Stimulated activated CD4-positive, alpha-beta T cell treated with anti-CD3 and anti-CD28 coated beads, Interleukin-4, amount 100 ng/mL, for 1 hour (primary cell): ENCODE measurements around the gene PPEF1.
"Not testable (repeated sequence)": the region's sequence is repeated elsewhere in the genome, so short reads cannot be mapped to it uniquely, and the experiment has no call there.

Source experiments
- DNase-seq: peaks from one replicate; pipeline ENCODE4 v3.0.0-alpha.2; 2020

PPEF1 gene

DNA sequence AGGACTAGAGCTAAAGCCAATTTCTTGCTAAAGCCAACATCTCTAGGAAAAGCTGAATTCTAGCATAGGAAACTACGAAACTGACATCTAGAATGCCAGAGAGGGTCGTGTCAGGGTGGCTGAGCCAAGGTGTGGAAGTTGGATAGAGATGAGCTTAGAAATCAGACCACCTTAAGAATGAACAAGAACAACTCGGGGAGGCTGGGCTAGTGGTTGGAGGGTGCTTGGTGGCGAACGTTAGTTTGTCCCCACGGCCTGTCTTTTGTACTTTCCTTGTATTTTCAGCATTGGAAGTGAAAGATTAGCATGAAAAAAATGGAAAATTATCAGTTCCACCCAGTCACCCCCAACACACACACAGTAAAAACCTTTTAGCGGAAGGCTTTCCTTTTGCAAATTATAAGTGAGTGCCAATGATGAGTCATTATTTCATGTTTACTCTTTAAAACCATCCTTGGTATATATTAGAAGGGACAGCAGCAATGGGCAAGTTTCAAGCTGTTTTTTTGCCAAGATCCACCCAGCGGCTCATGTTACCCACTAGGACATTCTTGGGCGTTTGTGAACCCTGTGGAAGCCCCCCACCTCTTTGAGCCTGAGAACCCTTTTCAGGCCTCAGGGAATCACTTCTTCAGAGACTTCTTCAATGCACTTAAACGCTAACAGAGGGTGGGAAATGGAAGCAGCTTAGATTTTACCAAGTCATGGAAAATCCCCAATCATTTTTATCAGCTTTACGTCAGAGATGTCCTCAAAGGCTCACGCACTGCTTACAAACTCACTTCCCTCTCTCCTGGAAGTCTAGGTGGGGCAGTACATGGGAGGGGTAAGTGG, 4.9 kb upstream of the PPEF1 start:
- DNase-seq = no peak

DNA sequence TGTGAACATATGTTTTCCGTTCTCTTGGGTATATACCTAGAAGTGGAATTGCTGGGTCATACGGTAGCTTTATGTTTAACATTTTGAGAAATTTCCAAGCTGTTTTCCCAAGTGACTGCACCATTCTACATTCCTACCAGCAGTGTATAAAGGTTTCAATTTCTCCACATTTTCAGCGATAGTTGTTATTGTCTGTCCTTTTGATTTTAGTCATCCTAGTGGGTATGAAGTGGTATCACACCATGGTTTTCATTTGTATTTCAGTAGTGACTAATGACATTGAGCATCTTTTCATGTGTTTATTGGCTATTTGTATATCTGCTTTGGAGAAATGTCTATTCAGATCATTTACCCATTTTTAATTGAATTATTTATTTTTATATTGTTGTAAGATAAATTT, 2.4 kb downstream of the PPEF1 start:
- DNase-seq = no peak

DNA sequence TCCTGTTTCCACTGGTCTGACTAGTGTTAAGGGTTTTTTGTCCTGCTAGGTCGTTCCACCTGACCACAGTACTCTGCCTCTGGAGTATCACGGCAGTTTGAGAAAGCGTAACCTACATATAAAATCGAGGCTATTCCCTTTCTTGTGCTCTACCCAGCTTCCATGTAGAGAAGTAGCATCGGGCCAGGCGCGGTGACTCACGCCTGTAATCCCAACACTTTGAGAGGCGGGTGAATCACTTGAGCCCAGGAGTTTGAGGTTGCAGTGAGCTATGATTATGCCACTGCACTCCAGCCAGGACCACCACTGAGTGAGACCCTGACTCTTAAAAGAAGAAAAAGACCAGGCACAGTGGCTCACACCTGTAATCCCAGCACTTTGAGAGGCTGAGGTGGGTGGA, 7.5 kb downstream of the PPEF1 start:
- no peak for DNase-seq

DNA sequence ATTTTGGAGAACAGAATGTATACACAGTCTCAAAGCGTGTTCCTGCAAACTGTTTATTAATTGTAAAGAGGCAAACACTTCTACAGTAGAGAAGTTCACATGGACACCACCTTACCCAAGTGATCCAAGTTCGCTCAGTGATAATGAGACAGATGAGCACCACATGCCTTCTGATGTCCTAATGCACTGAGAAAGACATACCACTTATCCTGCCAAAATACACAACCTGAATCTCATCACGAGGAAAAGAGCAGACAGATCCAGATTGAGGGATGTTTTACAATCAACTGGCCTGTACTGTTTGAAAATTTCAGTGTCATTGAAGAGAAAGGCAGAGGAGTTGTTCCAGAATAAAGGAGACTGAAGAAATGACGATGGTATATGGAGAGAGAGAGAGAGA, 12.4 kb downstream of the PPEF1 start:
- no peak for DNase-seq

DNA sequence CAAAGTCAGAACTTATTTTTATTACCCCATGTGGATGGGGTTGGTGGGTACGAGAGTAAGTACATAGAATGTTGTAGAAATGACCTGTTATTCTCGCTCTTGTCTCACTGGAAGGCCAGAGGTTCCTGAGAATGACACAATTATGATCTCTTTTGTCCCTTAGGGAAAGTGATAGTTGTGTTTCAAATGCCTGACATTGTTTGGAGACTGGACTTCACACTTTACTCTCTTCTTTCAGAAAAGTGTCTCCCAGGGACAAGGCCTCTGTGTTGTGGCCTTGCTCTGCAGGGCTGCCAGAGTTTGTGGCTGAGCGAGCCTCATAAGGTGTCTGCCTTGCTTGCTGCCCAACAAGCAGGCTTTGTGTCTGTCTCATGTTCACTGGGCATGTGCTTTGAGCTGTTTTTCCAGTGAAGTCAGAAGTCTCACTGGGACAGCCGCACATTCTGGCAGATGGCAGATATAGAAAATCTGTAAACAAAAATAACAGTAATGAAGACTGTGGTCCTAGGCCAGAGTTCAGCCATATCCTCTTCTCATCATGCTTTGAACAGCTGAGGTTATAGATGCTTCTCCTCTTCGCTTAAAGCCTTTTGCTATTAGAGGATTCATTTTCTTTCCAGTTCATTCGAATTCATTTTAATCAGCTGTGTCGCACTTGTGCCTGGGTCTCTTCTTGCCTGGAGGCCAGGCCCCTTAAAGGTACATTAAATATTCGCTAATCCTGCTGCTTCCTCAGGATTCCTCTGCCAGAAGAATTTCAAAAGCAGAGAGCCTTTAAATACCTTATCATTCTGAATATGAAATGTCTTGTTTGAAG, 14.4 kb downstream of the PPEF1 start:
- no peak for DNase-seq

DNA sequence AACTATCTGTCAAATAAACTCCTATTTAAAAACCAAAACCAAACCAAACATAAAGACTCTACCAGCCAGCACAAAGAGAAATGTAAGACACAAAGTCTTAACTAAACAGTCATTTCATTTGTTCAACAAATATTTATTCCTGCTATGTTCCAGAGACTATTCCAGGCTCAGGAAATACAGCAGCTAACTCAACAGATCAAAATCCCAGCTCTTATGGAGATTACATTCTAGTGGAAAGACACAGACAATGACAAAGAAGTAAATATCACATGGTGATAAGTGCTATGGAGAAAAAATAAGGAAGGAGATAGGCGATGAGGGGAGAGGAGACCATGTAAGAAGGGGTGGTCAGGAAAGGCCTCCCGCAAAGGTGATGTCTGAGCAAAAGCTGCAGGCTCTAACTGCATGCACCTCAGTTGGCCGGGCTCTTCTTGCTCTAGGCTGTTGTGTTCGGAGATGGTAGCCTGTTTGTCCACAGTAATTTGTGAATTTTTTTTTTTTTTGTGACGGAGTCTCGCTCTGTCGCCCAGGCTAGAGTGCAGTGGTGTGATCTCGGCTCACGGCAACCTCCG, 15.1 kb downstream of the PPEF1 start:
- DNase-seq = no peak

DNA sequence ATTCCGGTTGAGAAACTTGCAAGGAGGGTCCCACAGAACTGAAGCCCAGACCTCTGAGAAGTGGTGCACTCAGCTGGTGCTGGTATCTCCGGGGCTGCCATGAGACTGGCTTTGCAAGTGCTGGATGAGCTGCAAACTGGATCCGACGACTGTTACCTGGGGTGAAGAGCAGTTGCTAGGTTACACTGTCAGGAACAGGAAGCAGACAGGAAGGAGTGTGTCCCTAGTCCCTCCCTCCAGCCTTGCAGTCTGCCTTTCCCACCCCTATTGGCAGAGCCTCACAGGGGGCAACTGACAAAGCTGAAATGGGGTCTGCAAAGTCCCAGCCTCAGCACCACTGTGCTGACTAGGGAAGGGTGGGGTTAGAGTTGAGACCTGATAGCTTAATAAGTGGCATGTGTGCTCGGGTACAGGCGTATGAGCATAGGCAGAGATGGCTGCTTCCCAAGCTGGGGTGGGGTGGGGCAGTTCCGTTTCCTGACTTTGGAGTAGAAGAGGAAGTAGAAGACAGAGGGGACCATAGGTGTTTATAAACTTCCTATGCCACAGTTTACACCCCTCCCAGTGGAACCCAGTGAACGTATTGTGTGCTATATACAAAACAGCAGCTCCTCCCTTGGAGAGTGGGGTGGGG, 18.0 kb downstream of the PPEF1 start:
- no peak for DNase-seq

DNA sequence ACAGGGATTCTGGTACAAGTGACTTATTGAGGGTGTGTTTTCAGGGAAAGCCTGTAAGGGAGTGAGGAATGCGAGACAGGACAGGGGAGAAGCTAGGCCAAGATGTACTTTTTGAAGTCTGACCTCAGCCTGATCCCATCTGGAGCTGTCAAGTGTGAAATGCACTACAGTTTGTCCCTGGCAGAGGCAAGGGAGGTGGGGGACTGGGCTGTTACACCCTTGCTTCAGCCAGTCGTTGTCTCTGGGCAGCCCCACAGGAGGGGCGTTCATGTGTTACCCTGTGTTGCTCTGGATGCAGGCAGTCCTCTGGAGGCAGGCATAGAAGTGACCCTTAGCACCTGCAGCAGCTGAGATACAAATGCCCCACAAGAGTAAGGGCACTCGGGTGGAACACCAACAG, 25.8 kb downstream of the PPEF1 start:
- DNase-seq = no peak

DNA sequence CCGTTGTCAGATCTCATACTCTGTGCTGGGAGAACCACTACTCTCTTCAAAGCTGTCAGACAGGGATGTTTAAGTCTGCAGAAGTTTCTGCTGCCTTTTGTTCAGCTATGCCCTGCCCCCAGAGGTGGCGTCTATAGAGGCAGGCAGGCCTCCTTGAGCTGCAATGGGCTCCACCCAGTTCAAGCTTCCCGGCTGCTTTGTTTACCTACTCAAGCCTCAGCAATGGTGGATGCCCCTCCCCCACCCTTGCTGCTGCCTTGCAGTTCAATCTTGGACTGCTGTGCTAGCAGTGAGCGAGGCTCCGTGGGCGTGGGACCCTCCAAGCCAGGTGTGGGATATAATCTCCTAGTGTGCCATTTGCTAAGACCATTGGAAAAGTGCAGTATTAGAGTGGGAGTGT, 32.2 kb downstream of the PPEF1 start:
- DNase-seq = not testable (repeated sequence)

DNA sequence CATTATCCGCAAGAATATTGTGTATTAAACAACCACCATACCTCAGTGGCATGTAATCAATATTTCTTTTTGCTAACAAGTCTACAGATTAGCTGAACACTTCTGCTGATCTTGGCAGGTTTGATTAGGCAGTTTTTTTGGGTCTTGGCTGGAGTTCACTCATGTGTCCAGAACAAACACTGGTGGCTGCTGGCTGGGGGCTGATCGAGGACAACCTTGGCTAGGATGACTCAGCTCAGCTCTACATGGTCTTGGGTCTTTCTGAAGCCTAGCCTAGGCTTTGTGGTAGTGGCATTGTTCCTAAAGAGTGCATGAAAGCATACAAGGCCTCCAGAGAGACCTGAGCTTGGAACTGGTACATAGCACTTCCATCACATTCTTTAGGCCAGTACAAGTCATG, 41.1 kb downstream of the PPEF1 start:
- DNase-seq = no peak

DNA sequence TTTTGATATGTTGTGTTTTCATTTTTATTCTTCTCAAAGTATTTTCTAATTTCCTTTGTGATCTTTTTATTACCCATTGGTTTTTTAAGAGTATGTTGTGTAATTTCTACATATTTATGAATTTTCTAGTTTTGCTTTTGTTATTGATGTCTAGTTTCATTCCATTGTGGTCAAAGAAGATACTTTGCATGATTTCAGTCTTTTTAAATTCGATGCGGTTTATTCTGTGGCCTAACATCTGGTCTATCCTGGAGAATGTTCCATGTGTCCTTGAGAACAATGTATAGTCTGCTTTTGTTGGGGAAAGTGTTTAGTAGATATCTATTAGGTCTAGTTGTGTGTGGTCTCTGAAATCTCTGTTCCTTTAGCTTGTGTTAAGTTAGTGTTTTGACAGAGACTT, 46.2 kb downstream of the PPEF1 start:
- DNase-seq = no peak

DNA sequence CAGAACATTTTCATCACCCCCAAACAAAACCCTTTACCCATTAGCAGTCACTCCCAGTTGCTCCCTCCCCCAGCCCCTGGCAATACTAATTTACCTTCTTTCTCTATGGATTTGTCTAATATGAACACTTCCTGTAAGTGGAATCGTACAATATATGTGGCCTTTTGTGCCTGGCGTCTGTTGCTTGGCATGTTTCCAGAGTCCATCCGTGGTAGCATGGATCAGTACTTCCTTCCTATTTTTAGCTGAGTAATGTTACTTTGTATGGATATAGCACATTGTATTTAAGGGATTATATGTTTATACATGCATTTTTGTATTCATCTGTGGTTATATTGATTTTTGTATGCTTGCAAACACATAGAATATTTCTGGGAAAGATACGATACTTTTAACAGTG, 48.2 kb downstream of the PPEF1 start:
- DNase-seq = no peak

DNA sequence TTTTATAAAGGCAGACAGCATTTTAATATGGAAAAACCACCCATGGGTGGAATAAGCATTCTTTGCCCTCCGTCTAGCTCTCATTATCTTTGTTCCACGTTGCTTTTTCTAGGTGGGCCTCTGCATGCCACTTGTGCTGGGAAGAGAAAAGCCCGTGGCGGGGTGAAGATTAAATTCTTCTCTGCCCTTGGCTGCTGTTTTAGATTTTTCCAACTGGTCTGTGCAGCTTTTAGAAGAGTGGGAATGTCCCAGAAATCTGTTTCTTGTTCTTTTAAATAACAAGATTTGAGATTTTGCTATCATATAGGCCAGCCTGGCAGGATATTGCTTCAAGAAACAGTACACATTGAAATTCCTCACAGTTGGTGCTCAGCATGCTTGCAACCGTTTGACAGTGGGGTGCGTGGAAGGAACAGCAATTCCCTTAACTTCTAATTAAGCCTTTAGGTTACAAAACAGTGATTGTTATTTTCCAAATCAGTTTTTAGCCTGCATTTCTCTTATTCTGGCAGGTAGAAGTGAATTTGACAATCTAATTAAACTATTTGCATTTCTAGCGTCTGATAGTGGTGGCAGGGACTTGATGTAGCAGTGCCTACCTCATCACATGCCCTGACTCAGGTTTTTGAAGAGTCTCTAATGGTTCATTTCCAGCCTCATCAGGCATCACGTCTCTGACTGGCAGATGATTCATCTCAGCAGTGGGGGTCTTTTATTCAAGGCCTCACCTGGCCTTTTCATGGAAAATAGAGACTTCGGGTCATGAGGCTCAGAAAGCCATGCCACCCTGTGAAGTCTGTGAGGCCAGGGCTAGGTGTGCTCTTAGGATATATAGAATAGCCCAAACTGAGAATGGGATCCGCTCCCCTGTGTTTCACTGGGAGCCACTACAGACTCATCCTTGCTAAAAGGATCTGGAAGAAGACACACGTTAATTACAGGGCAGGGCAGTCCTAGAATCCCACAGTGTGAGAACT, 50.8 kb downstream of the PPEF1 start:
- DNase-seq = no peak

DNA sequence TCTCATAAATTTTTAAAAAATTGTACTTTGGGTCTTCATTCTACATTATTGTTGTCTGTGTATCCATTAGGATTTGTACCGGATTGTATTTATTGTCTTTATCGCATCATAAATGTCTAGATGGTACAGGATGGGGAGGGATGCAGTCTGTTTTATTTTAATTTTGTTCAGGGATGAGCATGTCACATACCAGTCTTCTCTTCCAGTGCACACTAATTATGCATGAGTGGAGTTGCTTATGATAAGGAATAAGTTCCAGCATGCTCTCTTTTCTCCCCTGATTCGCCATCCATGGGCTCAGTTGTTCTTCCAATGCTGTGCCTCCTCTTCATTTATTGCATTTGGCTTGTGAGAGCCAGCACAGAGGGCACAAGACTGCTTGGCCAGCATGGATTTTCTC, 54.3 kb downstream of the PPEF1 start:
- DNase-seq = no peak

DNA sequence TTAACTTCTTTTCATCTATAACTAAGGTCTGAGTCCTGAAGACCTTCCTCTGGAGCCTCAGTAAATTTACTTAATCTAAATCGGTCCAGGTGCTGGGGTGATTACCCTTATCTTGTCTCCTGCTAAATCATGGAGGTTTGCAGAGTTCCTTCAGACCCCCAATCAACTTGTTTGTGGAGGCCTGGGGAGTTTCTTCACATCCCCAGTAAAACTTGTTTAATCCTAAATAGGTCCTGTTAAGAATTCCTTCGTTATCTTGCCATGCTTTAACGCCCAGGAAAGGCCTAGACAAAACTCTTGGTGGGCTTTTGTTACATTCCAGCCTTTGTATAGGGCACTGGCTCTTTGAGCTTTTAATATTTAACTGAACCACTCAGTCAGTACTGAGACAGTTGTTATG, 55.7 kb downstream of the PPEF1 start:
- DNase-seq = not testable (repeated sequence)

DNA sequence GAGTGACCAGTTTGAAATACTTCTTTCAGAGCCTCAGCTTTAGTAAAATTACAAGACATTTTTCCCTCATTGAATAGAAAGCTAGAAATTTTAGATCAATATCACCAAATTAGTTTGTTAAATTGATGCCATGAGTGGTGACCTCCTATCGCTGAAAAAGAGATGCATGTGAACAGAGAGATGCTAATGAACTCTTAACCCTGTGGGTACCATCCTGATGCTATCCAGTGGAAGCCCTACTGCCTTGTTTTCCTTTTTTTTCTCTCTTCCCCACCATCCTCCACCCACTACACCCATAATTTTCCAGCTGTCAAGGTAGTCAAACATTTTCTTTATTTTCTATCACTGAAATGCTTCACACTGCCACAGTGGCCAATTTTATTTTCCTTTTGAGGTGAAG, 61.9 kb downstream of the PPEF1 start:
- no peak for DNase-seq

DNA sequence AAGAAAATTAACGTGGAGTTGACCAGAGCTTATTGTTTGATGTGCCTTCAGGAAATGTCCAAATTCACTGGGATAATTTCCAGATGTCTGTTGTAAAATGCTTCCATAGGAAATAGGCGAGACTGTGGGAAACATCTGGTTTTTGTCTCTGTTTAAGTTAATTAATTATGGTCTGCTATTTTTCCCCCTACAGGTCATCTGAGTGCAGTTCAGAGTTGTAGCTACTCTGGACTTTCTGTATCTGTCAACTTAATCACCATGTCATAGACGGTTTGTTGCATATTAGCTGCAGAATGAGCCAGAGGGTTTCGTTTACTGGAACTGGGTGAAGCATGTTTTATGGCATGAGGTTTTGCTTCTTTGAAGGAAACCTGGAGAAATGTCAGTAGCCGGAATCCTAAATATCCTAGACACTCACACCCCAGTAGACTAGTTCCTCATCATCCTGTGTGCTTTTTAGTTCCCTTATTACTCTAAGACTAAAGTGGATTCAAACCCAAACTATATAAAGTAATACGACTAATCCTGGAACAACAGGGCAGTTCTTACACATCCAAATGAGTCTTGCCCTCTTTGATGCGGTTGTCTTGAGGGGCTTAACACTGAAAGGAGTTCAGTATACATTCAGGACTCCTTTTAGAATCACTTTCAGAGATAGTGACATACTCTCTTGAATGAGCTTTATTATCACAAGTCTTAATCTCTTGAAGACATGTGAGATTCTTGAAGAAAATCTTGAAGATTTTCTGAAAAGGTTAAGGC, 62.5 kb downstream of the PPEF1 start:
- no peak for DNase-seq

DNA sequence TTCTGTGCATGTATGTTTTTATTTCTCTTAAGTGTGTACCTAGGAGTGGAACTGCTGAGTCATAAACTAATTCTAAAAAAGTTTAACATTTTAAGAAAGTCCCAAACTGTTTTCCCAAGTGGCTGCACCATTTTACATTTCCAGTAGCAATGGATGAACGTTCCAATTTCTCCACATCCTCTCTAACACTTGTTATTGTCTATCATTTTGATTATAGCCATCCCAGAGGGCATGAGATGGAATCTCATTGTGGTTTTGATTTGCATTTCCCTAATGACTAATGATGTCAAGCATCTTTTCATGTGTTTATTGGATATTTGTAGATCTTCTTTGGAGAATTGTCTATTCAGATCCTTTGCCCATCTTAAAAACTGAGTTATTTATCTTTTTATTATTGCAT, 82.5 kb downstream of the PPEF1 start:
- DNase-seq = no peak

DNA sequence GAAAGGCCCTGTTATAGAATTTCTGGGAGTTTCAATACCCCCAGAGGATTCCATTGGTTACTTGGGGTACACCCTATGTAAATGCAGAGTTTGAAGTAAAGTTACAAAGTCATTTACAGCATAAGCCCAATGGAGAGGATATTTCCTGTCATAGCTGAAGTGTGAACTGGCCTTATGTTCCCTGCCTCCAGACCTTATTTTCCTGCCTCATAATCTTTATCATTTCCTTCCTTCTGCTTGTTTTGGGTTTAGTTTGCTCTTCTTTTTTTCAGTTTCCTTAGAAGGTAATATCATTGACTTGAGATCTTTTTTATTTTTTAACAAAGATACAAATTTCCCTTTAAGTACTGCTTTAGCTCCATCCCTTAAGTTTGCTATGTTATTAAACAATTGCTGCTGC, 85.4 kb downstream of the PPEF1 start:
- DNase-seq = no peak

DNA sequence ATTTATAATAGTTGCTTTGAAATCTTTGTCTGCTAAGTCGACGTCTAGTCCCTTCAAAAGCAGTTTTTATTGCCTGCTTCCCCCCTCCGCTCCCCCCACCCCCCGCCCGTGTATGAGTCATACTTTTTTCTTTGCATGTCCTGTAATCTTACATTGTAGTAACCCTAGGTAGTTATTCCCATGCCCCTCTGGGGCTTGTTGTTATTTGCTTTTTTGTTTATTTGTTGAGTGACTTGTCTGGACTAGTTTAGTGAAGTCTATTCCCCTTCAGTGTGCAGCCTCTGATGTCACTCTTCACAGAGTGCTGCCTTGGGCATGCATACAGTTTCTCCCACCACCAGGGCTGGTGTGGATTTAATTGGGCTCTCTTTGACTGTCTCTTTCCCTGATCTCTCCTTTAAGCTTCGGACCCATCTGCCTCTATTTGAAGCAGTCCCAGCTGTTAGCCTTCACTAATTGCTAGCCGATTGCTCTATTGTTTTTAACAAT, 86.2 kb downstream of the PPEF1 start:
- no peak for DNase-seq

DNA sequence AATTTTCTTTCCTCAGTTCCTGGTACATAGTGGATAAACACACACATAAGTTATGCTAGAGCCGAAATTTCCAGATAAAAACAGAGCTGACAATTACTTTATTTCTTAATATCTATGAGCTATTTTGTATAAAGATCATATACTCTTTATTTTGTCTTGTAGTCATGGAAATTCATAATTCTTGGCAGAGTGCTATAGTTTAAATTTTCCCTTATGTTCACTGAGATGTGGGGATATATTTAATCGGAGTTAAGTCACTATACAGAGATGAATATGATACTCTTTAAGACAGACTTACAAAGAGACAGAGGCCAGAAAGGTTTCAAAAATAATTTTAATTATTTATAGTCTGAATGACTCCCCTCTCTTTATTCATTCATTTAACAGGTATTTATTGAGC, 89.7 kb downstream of the PPEF1 start:
- no peak for DNase-seq
